Ovary (tissue), 3 donors: ENCODE data around the gene TRAF3IP3.

Source experiments
- CTCF ChIP-seq, 3 donors: fragments of 450-650 bp in 2 of 3; fragments of 200-600 bp in 1 of 3; IDR thresholded peaks; one replicate each; pipeline versions ENCODE4 v1.5.1 to v1.8.0; 2016 to 2022; ENCODE audit warnings: antibody characterized with exemption in 3 of 3, mild to moderate bottlenecking in 1 of 3
- EP300 ChIP-seq: sonication (generic); formaldehyde crosslinking; IDR thresholded peaks from one replicate; pipeline ENCODE4 v1.6.1; 2017; ENCODE audit warnings: antibody characterized with exemption
- donor health status: DM: no; HTN: no; CAD: no.

GRCh38 chr1:209813902-209814301 lies 58.0 kb downstream of the TRAF3IP3 start:
- TF ChIP-seq CTCF (IDR thresholded peaks at IDR 0.05) (no peak), EP300 (no peak)
